ENCODE measurements around the gene ZSWIM5.
"Not testable (repeated sequence)": the region's sequence is repeated elsewhere in the genome, so short reads cannot be mapped to it uniquely, and the experiment has no call there.

Gene ZSWIM5

DNA sequence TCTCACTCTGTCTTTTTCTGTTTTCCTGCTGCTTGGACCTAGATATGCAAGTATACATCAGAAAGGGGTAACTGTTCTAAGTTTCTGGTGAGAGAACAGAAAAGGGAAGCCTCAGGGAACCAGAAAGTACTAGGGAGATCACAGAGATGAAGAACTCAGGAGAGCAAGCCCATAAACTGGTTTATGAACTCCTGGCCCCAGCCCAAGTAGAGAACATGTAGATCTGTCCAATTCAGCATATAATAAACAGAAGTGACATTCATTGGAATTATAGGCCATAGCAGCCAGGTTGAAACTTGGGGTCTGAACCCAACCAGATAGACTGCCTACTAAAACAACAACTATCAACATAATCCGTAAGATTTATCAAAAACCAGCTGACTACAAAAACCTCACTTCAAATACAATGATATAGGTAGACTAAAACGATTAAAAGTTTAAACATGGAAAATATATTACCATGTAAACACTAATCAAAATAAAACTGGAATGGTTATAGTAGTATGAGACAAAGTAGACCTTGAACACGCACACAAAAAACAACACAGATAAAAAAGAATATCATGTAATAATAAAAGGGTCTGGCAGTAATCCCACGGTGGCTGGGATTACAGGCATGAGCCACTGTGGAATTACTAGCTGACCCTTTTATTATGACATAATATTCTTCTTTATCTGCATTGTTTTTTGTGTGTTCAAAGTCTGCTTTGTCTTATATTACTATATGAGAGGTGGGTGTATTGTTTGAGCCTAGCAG, 65.0 kb downstream of the ZSWIM5 start:
- no peak for DNase-seq (ENCODE audit: low spot score)

DNA sequence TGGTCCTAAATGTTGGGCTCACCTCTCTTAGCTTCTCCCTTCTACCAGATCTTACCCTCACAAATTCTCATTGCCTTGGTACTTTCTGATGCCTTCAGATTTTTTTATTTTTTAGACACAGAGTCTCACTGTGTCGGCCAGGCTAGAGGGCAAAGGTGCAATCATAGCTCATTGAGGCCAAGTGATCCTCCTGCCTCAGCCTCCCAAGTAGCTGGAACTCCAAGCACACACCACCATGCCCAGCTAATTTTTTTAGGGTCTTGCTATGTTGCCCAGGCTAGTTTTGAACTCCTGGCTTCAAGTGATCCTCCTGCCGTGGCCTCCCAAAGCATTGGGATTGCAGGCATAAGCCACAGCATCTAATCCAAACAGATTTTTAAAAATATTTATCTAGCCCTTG, 69.4 kb downstream of the ZSWIM5 start:
- no peak for DNase-seq (ENCODE audit: low spot score)

DNA sequence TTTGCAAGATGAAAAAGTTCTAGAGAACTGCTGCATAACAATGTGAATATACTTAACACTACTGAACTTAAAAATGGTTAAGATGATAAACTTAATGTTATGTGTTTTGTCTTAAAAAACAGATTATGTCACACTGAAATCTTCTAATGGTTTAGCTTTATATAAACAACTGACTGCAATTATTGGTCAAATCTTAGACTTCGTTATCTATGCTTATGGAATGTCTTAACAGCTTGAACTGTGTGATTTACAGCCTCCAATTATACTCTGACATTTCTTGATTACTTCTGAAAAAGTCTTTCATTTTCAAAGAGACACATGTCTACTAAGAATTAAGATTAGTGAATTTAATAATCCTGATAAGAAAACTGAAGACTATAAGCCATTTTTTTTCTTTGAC, 71.1 kb downstream of the ZSWIM5 start:
- DNase-seq (ENCODE audit: low spot score), result no peak

DNA sequence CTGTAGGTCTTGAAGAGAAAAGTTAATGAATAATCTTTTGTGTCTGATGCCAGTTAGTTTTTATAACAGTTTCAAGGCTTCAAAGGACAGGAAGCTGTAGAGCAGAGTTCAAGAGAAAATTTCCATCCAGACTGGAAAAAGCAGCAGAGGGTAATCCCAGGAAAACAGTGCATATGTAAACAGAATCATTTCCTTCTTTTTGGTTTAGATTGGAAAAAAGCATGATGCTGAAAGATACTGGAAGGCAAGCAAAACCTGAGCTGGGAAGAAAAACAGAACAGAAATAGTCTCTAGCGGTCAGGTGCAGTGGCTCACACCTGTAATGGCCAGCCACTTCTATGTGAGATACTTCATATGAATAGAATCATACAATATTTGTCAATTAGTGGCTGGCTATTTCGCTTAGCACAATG, 71.9 kb downstream of the ZSWIM5 start:
- DNase-seq (ENCODE audit: low spot score), result no peak

DNA sequence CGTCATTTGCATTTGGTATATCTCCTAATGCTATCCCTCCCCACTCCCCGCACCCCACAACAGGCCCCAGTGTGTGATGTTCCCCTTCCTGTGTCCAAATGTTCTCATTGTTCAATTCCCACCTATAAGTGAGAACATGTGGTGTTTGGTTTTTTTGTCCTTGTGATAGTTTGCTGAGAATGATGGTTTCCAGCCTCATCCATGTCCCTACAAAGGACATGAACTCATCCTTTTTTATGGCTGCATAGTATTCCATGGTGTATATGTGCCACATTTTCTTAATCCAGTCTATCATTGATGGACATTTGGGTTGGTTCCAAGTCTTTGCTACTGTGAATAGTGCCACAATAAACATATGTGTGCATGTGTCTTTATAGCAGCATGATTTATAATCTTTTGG, 73.7 kb downstream of the ZSWIM5 start:
- DNase-seq (ENCODE audit: low spot score), result not testable (repeated sequence)

DNA sequence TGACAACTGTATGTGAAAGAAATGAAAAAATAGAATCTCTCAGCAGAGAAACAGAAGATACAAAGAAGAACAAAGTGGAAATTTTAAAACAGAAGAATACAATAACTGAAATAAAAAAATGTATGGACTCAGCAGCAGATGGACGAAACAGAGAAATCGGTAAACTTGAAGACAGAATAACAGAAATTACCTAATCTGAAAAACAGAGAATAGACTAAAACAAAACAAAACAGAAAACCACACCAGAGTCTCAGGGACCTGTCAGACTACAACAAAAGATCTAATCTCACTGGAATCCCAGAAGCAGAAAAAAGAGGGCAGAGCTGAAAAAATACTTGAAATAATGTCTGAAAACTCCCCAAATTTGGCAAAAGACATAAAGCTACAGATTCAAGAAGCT, 83.0 kb downstream of the ZSWIM5 start:
- DNase-seq (ENCODE audit: low spot score), result no peak

DNA sequence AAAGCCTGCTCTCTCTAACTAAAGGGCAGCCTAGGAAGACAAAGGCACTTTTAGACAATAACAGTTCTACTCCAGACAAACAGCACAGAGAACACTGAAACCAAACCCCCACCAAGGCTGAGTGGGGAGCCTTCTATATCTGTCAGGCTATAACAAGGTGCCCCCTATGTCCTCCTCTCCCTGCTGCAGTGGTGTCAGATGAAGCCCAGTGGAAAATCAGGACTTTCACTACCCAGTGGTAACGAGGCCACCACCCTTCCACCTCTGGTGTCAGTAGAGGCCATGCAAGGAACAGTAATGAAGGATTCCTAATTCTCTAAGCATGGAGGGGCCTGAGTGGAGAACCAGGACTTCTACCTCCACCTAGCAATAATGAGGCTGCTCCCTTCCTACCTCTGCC, 83.7 kb downstream of the ZSWIM5 start:
- no peak for DNase-seq (ENCODE audit: low spot score)

DNA sequence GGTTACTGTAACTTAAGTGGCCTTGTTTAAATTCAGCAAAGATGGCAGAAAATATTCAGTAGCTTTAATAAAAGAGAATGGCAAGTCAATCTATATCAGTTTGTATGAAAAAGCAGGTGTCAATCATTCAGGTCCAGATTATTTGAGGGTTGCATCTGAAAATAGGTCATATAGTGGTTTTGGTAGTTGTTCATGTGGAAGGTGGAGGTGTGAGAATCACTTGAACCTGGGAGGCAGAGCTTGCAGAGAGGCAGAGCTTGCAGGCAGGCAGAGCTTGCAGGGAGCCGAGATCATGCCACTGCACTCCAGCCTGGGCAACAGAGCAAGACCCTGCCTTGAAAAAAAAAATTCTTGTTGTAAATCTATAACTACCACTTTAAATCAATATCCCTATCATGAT, 88.6 kb downstream of the ZSWIM5 start:
- DNase-seq (ENCODE audit: low spot score), result no peak

DNA sequence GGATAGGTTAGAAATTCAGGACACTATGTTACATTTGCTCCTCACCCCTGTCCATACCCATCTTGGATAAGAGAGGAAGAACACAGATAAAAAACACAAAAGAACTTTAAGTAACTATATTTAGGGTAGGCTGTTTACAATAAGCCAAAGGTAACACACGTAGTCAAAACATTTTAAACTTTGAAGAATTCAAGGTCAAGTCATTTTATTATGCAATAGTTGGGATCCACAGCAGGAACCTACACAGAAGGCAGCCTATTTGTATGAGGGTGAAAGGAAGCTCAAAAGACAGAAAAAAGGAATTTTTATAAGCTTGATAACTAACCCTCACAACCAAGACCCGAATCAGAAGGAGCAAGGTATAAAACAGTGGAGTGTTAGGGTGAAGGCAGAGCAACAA, 89.6 kb downstream of the ZSWIM5 start:
- no peak for DNase-seq (ENCODE audit: low spot score)

DNA sequence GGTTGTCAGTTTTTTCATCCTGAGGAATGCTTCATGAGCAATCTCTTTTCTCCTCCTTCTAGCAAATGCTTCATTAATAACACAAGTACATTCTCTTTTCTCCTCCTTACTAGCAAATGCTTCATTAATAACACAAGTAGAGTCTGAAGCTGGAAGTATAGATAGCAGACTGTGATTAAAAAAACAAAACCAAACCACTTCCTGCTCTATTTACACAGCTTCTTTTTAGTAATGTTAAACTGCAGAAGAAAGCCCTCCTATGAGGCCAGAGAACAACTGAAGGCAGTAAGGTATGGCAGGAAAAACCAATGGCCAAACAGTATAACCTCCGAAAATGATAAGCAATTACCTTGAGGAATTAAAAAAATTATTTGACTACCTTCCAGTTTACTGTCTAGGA, 90.1 kb downstream of the ZSWIM5 start:
- DNase-seq (ENCODE audit: low spot score), result no peak

DNA sequence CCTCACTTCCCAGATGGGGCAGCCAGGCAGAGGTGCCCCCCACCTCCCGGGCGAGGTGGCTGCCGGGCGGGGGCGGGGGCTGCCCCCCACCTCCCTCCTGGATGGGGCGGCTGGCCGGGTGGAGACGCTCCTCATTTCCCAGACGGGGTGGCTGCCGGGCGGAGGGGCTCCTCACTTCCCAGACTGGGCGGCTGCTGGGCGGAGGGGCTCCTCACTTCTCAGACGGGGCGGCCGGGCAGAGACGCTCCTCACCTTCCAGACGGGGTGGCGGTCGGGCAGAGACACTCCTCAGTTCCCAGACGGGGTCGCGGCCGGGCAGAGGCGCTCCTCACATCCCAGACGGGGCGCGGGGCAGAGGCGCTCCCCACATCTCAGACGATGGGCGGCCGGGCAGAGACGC, 91.2 kb downstream of the ZSWIM5 start:
- not testable (repeated sequence) for DNase-seq (ENCODE audit: low spot score)

DNA sequence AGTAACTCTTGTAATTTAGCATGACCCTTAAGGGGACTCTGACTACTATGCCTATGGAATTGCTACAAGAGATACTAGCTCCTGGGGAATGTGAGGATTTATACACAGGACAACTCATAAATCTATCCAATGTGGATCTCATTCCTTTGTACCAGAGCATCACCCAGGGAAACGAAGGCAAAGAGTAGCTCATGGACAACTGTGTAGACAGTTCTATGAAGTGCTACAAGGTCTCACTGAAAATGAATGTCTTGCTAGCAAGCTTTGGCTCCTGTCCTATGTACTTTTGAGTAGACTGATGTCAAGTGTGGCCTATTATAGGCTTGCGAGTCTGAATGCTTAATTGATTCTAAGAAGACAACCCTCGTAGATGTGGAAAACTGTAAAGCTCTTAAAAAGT, 93.7 kb downstream of the ZSWIM5 start:
- DNase-seq (ENCODE audit: low spot score), result no peak

DNA sequence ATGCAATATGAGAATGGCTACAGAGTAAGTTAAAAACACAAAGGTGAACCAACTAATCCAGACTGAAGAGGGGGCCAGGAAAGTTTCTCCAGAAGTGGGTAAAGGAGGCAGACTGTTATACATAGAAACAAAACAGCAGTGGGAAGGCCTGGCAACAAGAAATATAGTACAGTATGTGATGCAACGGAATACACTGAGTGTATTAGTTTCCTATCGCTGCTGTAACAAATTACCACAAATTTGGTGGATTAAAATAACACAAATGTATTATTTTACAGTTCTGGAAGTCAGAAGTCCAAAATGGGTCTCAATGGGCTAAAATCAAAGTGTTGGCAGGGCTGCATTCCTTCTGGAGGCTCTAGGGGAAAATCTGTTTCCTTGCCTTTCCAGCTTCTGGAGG, 95.2 kb downstream of the ZSWIM5 start:
- DNase-seq (ENCODE audit: low spot score), result no peak

DNA sequence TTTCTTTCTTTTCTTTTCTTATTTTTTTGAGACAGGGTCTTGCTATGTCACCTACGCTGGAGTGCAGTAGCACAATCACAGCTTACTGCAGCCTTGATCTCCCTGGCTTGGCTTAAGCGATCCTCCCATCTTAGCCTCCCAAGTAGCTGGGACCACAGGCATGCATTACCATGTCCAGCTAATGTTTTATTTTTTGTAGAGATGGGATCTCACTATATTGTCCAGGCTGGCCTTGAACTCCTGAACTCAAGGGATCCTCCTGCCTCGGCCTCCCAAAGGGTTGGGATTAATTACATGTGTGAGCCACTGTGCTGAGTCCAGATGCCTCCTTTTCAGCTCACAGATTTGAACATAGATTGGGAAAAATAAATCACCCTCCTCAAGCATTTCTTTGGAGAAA, 98.6 kb downstream of the ZSWIM5 start:
- DNase-seq (ENCODE audit: low spot score), result no peak

DNA sequence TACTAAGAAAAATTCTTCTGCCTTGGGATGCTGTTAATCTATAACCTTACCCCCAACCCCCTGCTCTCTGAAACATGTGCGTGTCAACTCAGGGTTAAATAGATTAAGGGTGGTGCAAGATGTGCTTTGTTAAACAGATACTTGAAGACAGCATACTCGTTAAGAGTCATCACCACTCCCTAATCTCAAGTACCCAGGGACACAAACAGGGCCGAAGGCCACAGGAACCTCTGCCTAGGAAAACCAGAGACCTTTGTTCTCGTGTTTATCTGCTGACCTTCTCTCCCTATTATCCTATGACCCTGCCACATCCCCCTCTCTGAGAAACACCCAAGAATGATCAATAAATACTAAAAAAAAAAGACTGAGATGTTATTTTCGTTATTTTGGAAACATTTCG, 99.5 kb downstream of the ZSWIM5 start:
- DNase-seq (ENCODE audit: low spot score), result not testable (repeated sequence)

DNA sequence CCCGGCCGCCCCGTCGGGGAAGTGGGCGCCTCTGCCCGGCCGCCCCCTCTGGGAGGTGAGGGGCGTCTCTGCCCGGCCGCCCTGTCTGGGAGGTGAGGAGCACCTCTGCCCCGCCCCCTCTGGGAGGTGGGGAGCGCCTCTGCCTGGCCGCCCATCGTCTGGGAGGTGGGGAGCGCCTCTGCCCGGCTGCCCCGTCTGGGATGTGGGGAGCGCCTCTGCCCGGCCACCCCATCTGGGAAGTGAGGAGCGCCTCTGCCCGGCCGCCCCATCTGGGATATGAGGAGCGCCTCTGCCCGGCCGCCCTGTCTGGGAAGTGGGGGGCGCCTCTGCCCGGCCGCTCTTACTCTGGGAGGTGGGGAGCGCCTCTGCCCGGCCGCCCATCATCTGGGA, 100.3 kb downstream of the ZSWIM5 start:
- not testable (repeated sequence) for DNase-seq (ENCODE audit: low spot score)

DNA sequence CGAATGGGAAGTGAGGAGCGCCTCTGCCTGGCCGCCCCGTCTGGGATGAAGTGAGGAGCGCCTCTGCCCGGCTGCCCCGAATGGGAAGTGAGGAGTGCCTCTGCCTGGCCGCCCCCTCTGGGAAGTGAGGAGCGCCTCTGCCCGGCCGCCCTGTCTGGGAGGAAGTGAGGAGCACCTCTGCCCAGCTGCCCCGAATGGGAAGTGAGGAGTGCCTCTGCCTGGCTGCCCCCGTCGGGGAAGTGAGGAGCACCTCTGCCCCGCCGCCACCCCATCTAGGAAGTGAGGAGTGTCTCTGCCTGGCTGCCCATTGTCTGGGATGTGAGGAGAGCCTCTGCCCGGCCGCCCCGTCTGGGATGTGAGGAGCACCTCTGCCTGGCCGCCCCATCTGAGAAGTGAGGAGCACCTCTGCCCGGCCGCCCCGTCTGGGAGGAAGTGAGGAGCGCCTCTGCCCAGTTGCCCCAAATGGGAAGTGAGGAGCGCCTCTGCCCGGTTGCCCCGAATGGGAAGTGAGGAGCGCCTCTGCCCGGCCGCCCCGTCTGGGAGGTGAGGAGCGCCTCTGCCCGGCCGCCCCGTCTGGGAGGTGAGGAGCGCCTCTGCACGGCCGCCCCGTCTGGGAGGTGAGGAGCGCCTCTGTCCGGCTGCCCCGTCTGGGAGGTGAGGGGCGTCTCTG, 100.8 kb downstream of the ZSWIM5 start:
- DNase-seq (ENCODE audit: low spot score), result not testable (repeated sequence)

DNA sequence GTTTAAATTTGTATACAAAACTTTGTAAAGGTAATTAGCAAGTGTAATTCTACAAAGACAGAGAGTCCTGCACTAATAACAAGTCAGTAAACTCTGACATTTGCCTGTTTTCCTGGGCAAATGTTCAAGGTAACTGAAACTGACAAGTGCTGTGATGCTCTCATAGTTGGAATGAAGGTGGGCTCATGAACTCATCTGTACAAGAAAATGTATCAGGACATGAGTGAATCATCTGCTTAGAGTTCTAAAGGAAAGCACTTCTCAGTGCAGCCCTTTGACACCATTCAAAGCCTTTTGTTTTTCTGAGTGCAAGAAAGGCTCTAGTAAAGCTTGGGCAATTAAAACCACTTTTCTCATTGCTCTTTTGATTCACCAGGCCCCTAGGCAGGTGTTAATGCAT, 102.9 kb downstream of the ZSWIM5 start:
- no peak for DNase-seq (ENCODE audit: low spot score)

DNA sequence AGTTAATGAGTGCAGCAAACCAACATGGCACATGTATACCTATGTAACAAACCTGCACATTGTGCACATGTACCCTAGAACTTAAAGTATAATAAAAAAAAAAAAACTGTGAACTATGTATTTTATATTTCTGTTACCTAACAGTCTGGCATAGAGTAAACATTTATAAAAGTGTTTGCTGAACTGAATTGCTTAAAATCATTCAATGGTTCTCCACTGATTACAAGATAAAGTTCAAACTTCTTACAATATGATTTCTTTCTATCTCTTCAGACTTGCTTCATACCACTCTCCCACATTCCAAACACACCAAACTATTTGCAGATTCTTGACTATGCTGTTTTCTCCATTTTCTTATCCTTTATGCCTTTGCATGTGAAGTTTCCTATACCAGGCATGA, 104.5 kb downstream of the ZSWIM5 start:
- no peak for DNase-seq (ENCODE audit: low spot score)

DNA sequence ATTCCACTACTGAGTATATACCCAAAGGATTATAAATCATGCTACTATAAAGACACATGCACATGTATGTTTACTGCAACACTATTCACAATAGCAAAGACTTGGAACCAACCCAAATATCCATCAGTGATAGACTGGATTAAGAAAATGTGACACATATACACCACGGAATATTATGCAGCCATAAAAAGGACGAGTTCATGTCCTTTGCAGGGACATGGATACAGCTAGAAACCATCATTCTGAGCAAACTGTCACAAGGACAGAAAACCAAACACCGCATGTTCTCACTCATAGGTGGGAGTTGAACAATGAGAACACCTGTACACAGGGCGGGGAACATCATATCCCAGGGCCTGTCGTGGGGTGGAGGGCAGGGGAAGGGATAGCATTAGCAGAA, 104.9 kb downstream of the ZSWIM5 start:
- not testable (repeated sequence) for DNase-seq (ENCODE audit: low spot score)

DNA sequence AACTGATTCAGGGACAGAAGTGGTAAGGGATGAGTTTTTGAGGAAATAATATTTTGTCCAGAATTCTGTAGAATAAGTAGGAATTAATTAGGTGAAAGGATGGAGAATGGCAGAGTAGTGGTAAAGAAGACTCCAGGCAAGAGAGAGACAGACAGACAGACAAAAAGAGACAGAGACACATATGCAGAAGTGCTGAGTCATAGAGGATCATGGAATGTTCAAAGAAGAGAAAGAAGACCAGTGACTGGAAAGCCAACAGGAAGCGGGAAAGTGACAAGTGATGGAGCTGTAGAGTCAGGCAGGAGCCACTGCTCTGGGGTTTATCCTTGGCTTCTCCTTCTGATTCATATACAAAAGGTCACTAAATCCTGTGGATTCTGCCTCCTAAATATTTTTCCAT, 108.5 kb downstream of the ZSWIM5 start:
- DNase-seq (ENCODE audit: low spot score), result no peak

DNA sequence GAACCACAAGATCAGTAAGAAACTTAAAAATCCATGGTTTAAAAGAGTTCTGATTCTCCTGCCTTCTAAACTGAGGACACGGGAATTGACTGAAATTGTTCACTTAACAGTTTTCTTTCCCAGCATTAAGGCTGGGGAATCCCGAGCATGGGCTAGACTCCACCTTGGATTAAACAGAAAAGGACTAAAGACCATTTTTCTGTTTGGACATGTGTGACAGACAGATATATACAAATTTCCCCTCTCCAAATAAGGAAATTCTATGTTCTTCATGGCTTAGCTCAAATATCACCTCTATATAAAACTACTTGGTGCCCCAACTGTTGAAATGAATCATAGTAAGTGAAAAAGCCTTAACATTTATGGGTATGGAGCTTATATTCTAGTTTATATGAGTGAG, 109.3 kb downstream of the ZSWIM5 start:
- DNase-seq (ENCODE audit: low spot score), result no peak

DNA sequence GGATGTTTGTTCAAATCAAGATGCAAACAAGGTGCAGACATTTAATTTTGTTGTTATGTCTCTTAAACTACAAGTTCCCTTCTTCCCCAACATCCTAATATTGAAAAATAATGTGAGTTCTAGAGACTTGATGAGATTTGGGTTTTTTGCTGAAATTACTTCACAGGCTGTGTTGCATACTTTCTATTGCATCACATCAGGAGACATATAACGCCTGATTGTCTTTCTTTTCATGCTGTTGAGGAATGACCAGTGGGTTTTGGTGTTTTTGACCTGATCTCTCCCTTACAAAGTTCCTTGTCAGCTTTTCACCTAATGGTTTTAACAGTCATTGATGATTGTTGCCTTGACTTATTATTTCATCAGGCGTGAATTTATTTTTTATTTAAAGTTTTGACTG, 111.0 kb downstream of the ZSWIM5 start:
- no peak for DNase-seq (ENCODE audit: low spot score)

DNA sequence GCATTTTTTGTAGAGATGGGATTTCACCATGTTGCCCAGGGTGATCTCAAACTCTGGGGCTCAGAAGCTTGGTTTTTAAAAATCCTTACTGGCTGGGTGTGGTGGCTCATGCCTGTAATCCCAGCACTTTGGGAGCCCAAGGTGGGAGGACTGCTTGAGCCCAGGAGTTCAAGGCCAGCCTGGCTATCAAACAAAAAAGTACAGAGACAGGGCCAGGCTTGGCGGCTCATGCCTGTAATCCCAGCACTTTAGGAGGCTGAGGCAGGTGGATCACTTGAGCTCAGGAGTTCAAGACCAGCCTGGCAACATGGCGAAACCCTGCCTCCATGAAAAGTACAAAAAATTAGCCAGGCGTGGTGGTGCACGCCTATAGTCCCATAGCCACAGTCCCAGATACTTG, 112.0 kb downstream of the ZSWIM5 start:
- not testable (repeated sequence) for DNase-seq (ENCODE audit: low spot score)
